GM12873 (cell line): ENCODE measurements around the gene ABLIM1.

Source experiments
- TF ChIP-seq, protein P1 (sequence below): IDR thresholded peaks from 2 replicates; pipeline ENCODE4 v1.5.1; 2012; ENCODE audit warnings: low read depth, mild to moderate bottlenecking, moderate library complexity, low read length, control low read depth; ENCODE audit not compliant: insufficient read depth; ENCODE audit errors: missing control alignments

ABLIM1 gene

GRCh38 chr10:114683593-114683992, 25.5 kb upstream of the ABLIM1 start:
- TF ChIP-seq, protein P1, sequence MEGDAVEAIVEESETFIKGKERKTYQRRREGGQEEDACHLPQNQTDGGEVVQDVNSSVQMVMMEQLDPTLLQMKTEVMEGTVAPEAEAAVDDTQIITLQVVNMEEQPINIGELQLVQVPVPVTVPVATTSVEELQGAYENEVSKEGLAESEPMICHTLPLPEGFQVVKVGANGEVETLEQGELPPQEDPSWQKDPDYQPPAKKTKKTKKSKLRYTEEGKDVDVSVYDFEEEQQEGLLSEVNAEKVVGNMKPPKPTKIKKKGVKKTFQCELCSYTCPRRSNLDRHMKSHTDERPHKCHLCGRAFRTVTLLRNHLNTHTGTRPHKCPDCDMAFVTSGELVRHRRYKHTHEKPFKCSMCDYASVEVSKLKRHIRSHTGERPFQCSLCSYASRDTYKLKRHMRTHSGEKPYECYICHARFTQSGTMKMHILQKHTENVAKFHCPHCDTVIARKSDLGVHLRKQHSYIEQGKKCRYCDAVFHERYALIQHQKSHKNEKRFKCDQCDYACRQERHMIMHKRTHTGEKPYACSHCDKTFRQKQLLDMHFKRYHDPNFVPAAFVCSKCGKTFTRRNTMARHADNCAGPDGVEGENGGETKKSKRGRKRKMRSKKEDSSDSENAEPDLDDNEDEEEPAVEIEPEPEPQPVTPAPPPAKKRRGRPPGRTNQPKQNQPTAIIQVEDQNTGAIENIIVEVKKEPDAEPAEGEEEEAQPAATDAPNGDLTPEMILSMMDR: no peak

- TF ChIP-seq, protein P1: no peak
These were observed 25.1 kb upstream of the ABLIM1 start for GRCh38 chr10:114683162-114683561.

- TF ChIP-seq, protein P1: no peak
These were observed 24.5 kb upstream of the ABLIM1 start for GRCh38 chr10:114682532-114682931.

DNA sequence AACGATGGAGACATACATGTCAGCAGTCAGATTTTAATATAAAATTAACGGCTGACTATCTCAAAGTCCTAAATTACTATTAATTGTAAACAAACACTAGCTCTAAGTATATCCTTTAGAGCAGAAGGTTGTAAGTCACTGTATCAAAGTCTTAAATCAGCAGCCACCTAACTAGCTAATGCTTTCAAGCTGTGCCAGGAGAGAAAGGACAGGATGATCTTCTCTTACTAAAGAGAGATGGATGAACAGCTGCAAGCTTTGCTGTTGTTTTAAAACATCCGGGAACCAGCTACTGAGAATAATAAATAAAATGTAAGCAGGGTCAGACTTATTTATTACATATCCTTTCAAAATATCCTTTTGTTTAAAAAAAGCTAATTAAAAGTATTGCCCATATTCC, 24.0 kb upstream of the ABLIM1 start:
- TF ChIP-seq, protein P1: no peak

- TF ChIP-seq, protein P1: no peak
These were observed 23.5 kb upstream of the ABLIM1 start for GRCh38 chr10:114681542-114681941.

- TF ChIP-seq, protein P1: no peak
These were observed 22.6 kb upstream of the ABLIM1 start for GRCh38 chr10:114680543-114681117.

GRCh38 chr10:114679552-114679951, 21.5 kb upstream of the ABLIM1 start:
- TF ChIP-seq, protein P1: no peak
